PC-3 (cell line): ENCODE results near the gene ACYP2.

Experiments used
- CTCF ChIP-seq: fragments of 300-600 bp; sonication (generic); conservative IDR thresholded peaks from 2 replicates; pipeline ENCODE4 v1.5.1; 2017; ENCODE audit warnings: antibody characterized with exemption, low read depth, mild to moderate bottlenecking, low read length
- EZH2 ChIP-seq: fragments of 300-600 bp; sonication (generic); IDR thresholded peaks from one replicate; pipeline ENCODE4 v1.6.1; 2017; ENCODE audit warnings: antibody characterized with exemption, mild to moderate bottlenecking, low read length; ENCODE audit not compliant: unreplicated experiment
- EZH2phosphoT487 ChIP-seq: fragments of 300-600 bp; sonication (generic); IDR thresholded peaks from 2 replicates; pipeline ENCODE4 v1.6.1; 2018; ENCODE audit warnings: mild to moderate bottlenecking, antibody characterized with exemption, low read length, borderline replicate concordance

GRCh38 chr2:54329482-54330161, 214.2 kb downstream of the ACYP2 start:
- 0 out of 2 replicates have a peak, but pooled peaks have one; percentile 10 for TF ChIP-seq CTCF
- TF ChIP-seq EZH2phosphoT487: no peak
- no peak for TF ChIP-seq EZH2
